ENCODE data around the gene RAB5B. TPM values are rescaled to one million over a fixed set of nuclear protein-coding genes. Genes with fewer than 3 reads are reported as not detected.

RAB5B gene
- total and polyA plus RNA-seq, 2 experiments from 2014 or later, result 58.6 to 66.6 TPM

DNA sequence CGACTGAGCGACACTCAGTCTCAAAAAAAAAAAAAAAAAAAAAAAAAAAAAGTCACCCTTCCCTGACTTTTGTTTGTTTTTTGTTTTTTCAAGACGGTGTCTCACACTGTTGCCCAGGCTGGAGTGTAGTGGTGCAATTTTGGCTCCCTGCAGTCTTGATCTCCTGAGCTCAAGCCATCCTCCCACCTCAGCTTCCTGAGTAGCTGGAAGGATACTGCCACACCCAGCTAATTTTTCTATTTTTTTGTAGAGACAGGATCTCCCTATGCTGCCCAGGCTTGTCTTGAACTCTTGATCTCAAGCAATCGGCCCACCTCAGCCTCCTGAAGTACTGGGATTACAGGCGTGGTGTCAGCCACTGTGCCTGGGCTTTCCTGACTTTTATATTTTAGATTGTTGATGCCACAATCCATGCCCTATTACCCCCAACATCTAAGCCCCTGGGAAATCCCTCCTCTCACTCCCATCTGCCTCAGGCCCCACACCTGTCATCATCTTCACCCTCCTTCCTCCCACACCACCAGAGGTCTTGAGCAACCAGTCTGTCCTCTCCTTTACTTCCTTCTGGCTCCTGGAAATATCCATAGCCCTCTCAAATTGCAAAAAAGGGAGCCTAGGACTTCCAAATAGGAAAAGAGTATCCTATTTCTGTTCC lies 54.8 kb downstream of the RAB5B start:
- H3K79me2 ChIP-seq (ENCODE audit: insufficient read depth), result no peaks in the 10 kb centered on the region
- no peak overlapping the region for H3K4me3 ChIP-seq
- H3K9me2 ChIP-seq (ENCODE audit: insufficient read depth), result no peaks in the 10 kb centered on the region
- peak overlapping the region; percentile 46 for H3K4me2 ChIP-seq (ENCODE audit: unreplicated experiment)
- H3K4me1 ChIP-seq (ENCODE audit: insufficient read depth), result peaks cover 12% of the 10 kb centered on the region
- in situ Hi-C loops (cut with MboI), result no loop called here
- peak; percentile 26 for DNase-seq
- H2AFZ ChIP-seq, result peak overlapping the region; percentile 73
- no peaks in the 10 kb centered on the region for H3K27me3 ChIP-seq (replicated peaks; ENCODE audit: insufficient read depth)
- H4K20me1 ChIP-seq (ENCODE audit: insufficient read depth), result no peaks in the 10 kb centered on the region
- peak overlapping the region; percentile 49 for H3K9ac ChIP-seq
- H3K27ac ChIP-seq, result peak overlapping the region; percentile 72
- no peaks in the 10 kb centered on the region for H3K9me3 ChIP-seq (ENCODE audit: low read depth)
- peaks cover 22% of the 10 kb centered on the region for H3F3A ChIP-seq (ENCODE audit: insufficient read depth)
- TF ChIP-seq EZH2 (IDR thresholded peaks at IDR 0.05; ENCODE audit: insufficient read depth, poor library complexity, severe bottlenecking), result no peak
- TF ChIP-seq EZH2phosphoT487 (IDR thresholded peaks at IDR 0.05; ENCODE audit: insufficient read depth, low read depth), result no peak
- no peaks in the 10 kb centered on the region for H3K36me3 ChIP-seq (ENCODE audit: low read depth)
- 73 to 76% methylated on average over 5 of the region's 5 CpGs for WGBS, 2 experiments (ENCODE audit: low coverage in 1 of 2, low lambda C conversion rate in 2 of 2, missing lambda C conversion rate in 2 of 2)

DNA sequence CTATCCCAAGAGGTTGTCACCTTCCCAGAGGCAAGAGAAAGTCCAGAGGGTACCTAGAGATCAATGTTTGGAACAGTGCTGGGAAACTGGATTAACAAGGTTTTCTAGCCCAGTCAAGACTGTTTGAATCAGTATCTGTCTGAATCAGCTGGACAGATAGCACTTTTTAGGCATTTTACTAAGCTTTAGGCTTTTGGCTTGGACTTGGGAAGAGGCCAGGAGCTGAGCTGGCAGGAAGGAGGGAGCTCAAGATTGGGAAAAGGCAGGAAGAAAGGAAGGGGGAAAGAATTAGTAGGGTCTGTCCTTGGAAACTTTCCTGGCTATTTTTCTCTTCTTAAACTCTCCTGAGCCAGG lies 55.3 kb downstream of the RAB5B start:
- in situ Hi-C loops (cut with MboI), result no loop called here
- Histone ChIP-seq H3K4me2 (ENCODE audit: unreplicated experiment) (peak overlapping the region; percentile 46), H3K4me1 (ENCODE audit: insufficient read depth) (peaks cover 12% of the 10 kb centered on the region), H3K27me3 (replicated peaks; ENCODE audit: insufficient read depth) (no peaks in the 10 kb centered on the region), H3F3A (ENCODE audit: insufficient read depth) (peaks cover 22% of the 10 kb centered on the region), H3K9me2 (ENCODE audit: insufficient read depth) (no peaks in the 10 kb centered on the region), H3K9me3 (ENCODE audit: low read depth) (no peaks in the 10 kb centered on the region), H3K79me2 (ENCODE audit: insufficient read depth) (no peaks in the 10 kb centered on the region), H3K9ac (peak overlapping the region; percentile 49), H2AFZ (peak overlapping the region; percentile 73), H3K4me3 (no peak overlapping the region), H3K27ac (peak overlapping the region; percentile 72), H3K36me3 (ENCODE audit: low read depth) (no peaks in the 10 kb centered on the region), H4K20me1 (ENCODE audit: insufficient read depth) (no peaks in the 10 kb centered on the region)
- peak; percentile 72 for DNase-seq
- no peak for TF ChIP-seq EZH2phosphoT487 (IDR thresholded peaks at IDR 0.05; ENCODE audit: insufficient read depth, low read depth)
- no peak for TF ChIP-seq EZH2 (IDR thresholded peaks at IDR 0.05; ENCODE audit: insufficient read depth, poor library complexity, severe bottlenecking)

DNA sequence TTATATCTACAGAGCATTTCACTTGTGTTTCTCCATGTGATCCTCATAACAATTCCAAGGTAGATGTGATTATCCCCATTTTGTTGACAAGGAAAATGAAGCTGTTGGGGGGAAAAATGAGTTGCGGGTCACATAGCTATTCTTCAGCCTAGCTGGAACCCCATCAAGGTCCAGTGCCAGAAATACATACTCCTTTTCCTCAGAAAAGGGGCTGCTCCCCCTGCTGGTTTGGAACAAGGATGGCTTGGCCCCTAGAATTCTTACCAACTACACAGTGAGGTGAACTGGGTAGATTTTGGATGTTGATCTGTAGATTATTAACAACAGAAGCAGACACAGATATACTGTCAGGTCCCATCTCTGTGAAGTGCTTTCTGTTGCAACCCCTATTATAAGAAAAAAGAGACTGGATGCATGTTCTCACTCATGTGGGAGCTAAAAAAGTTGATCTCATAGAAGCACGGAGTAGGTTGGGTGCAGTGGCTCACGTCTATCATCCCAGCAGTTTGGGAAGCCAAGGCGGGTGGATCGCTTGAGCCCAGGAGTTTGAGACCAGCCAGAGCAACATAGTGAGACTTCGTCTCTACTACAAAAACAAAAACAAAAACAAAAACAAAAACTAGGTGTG lies 55.9 kb downstream of the RAB5B start:
- Histone ChIP-seq H3F3A (ENCODE audit: insufficient read depth) (peaks cover 22% of the 10 kb centered on the region), H3K9me2 (ENCODE audit: insufficient read depth) (no peaks in the 10 kb centered on the region), H2AFZ (peak overlapping the region; percentile 73), H3K27ac (peak overlapping the region; percentile 72), H3K79me2 (ENCODE audit: insufficient read depth) (no peaks in the 10 kb centered on the region), H4K20me1 (ENCODE audit: insufficient read depth) (no peaks in the 10 kb centered on the region), H3K4me2 (ENCODE audit: unreplicated experiment) (peak overlapping the region; percentile 46), H3K36me3 (ENCODE audit: low read depth) (no peaks in the 10 kb centered on the region), H3K27me3 (replicated peaks; ENCODE audit: insufficient read depth) (no peaks in the 10 kb centered on the region), H3K9me3 (ENCODE audit: low read depth) (no peaks in the 10 kb centered on the region), H3K9ac (peak overlapping the region; percentile 49), H3K4me1 (ENCODE audit: insufficient read depth) (peaks cover 12% of the 10 kb centered on the region), H3K4me3 (no peak overlapping the region)
- TF ChIP-seq EZH2 (IDR thresholded peaks at IDR 0.05; ENCODE audit: insufficient read depth, poor library complexity, severe bottlenecking) (no peak), EZH2phosphoT487 (IDR thresholded peaks at IDR 0.05; ENCODE audit: insufficient read depth, low read depth) (no peak)
- in situ Hi-C loops (cut with MboI), result no loop called here
- peak; percentile 86 for DNase-seq
- WGBS, 2 experiments (ENCODE audit: low coverage in 1 of 2, low lambda C conversion rate in 2 of 2, missing lambda C conversion rate in 2 of 2), result 75 to 76% methylated on average over 6 of the region's 6 CpGs

DNA sequence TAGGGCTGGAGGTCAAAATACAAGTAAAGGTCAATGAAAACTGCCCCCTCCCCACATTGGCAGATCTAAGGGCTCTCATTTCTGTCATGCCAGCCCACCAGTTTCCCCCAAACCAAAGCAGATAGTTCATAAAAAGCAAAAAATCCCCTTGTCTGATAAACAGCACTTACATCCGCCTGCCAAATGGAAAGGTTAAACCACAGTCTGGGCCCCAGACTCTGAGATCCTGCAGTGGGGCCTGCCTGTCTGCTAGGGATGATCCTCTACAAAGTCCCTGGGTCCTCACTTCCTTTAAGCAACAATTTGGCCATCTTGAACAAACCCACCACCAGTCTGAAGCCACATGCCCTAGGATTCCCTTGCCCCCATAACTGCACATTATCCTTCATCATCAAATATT lies 58.1 kb downstream of the RAB5B start:
- TF ChIP-seq EZH2phosphoT487 (IDR thresholded peaks at IDR 0.05; ENCODE audit: insufficient read depth, low read depth), result no peak
- no peak for TF ChIP-seq EZH2 (IDR thresholded peaks at IDR 0.05; ENCODE audit: insufficient read depth, poor library complexity, severe bottlenecking)
- 100% methylated on average over 1 of the region's 1 CpG for WGBS, 2 experiments (ENCODE audit: low coverage in 1 of 2, low lambda C conversion rate in 2 of 2, missing lambda C conversion rate in 2 of 2)
- Histone ChIP-seq H3K27ac (no peak overlapping the region), H3K4me2 (ENCODE audit: unreplicated experiment) (no peak overlapping the region), H3K36me3 (ENCODE audit: low read depth) (no peaks in the 10 kb centered on the region), H2AFZ (no peak overlapping the region), H3K9me3 (ENCODE audit: low read depth) (no peaks in the 10 kb centered on the region), H3K9ac (no peak overlapping the region), H3K4me3 (no peak overlapping the region), H3K4me1 (ENCODE audit: insufficient read depth) (peaks cover 12% of the 10 kb centered on the region), H4K20me1 (ENCODE audit: insufficient read depth) (no peaks in the 10 kb centered on the region), H3F3A (ENCODE audit: insufficient read depth) (peaks cover 22% of the 10 kb centered on the region), H3K27me3 (replicated peaks; ENCODE audit: insufficient read depth) (no peaks in the 10 kb centered on the region), H3K79me2 (ENCODE audit: insufficient read depth) (no peaks in the 10 kb centered on the region), H3K9me2 (ENCODE audit: insufficient read depth) (no peaks in the 10 kb centered on the region)
- no peak for DNase-seq
- in situ Hi-C loops (cut with MboI), result no loop called here

All from GM23248 (cell line).